SK-N-SH (cell line): ENCODE measurements around the gene PEBP1. TPM values are rescaled to one million over a fixed set of nuclear protein-coding genes. Genes with fewer than 3 reads are reported as not detected.

Experiments
- CTCF ChIA-PET: fragments of 300-600, 350-600 bp; formaldehyde crosslinking; extraction: SDS; loops from one replicate; lab custom pipeline; 2021; lab: Yijun Ruan, JAX
- POLR2A ChIA-PET: fragments of 350-600 bp; sonication (Branson Sonifier 250); formaldehyde crosslinking; extraction: SDS; loops from one replicate; lab custom pipeline; 2020; ENCODE audit warnings: antibody characterized with exemption, inconsistent platforms; lab: Yijun Ruan, JAX
- DNase-seq: peaks from one replicate; pipeline ENCODE4 v3.0.0; 2012
- H2AFZ ChIP-seq: fragments of 200-600 bp; sonication (generic); 2 replicates; pipeline ENCODE4 v1.8.1; 2016; ENCODE audit warnings: antibody characterized with exemption, mild to moderate bottlenecking, low read depth
- H3F3A ChIP-seq: fragments of 200-600 bp; sonication (generic); replicated peaks from 2 replicates; pipeline ENCODE3; 2016; ENCODE audit warnings: antibody characterized with exemption, mild to moderate bottlenecking; ENCODE audit not compliant: insufficient read depth
- H3K27ac ChIP-seq, 2 experiments: fragments of 200-500 bp in 1 of 2; fragments of 200-600 bp in 1 of 2; sonication (Bioruptor generic) in 1 of 2; sonication (generic), shearing (Covaris generic) in 1 of 2; 2 replicates each; pipeline versions ENCODE4 v1.5.1 to v1.6.1; 2014 to 2016; ENCODE audit warnings: low read depth in 2 of 2, inconsistent platforms in 1 of 2, low read length in 1 of 2, mild to moderate bottlenecking in 1 of 2, mixed read lengths in 1 of 2
- H3K27me3 ChIP-seq: fragments of 200-600 bp; sonication (generic), shearing (Covaris generic); 2 replicates; pipeline ENCODE4 v1.6.1; 2016; ENCODE audit warnings: mixed run types; ENCODE audit not compliant: insufficient read depth
- H3K36me3 ChIP-seq, 2 experiments: fragments of 200-500 bp in 1 of 2; fragments of 200-600 bp in 1 of 2; sonication (Bioruptor generic) in 1 of 2; sonication (generic) in 1 of 2; replicated peaks in 1 of 2; 2 replicates each; pipeline versions ENCODE3 to v1.5.1; 2014 to 2016; ENCODE audit warnings: low read length in 1 of 2, mild to moderate bottlenecking in 1 of 2; ENCODE audit not compliant: insufficient read depth in 2 of 2, control insufficient read depth in 1 of 2
- H3K4me1 ChIP-seq, 2 experiments: fragments of 200-500 bp in 1 of 2; fragments of 200-600 bp in 1 of 2; sonication (Bioruptor generic) in 1 of 2; sonication (generic), shearing (Covaris generic) in 1 of 2; 2 replicates each; pipeline versions ENCODE4 v1.5.1 to v1.6.1; 2014 to 2016; ENCODE audit warnings: low read depth in 1 of 2, low read length in 1 of 2, mixed run types in 1 of 2; ENCODE audit not compliant: insufficient read depth in 2 of 2, control insufficient read depth in 1 of 2
- H3K4me2 ChIP-seq: fragments of 200-600 bp; sonication (generic), shearing (Covaris generic); 2 replicates; pipeline ENCODE4 v1.6.1; 2017; ENCODE audit warnings: mixed run types
- H3K4me3 ChIP-seq, 2 experiments: fragments of 200-500 bp in 1 of 2; fragments of 200-600 bp in 1 of 2; sonication (Bioruptor generic) in 1 of 2; sonication (generic), shearing (Covaris generic) in 1 of 2; 2 replicates each; pipeline versions ENCODE4 v1.5.1 to v1.8.1; 2014 to 2016; ENCODE audit warnings: low read depth in 2 of 2, inconsistent platforms in 1 of 2, low read length in 1 of 2, mild to moderate bottlenecking in 1 of 2, mixed read lengths in 1 of 2, moderate library complexity in 1 of 2
- H3K79me2 ChIP-seq: fragments of 200-600 bp; sonication (generic); 2 replicates; pipeline ENCODE4 v1.8.1; 2017; ENCODE audit warnings: mild to moderate bottlenecking; ENCODE audit not compliant: insufficient read depth
- H3K9ac ChIP-seq: fragments of 200-600 bp; sonication (generic); 2 replicates; pipeline ENCODE4 v1.6.1; 2017; ENCODE audit warnings: mixed run types
- H3K9me2 ChIP-seq: fragments of 200-600 bp; sonication (generic); 2 replicates; pipeline ENCODE4 v1.6.1; 2017; ENCODE audit warnings: mixed run types
- H3K9me3 ChIP-seq: fragments of 200-600 bp; sonication (generic); 2 replicates; pipeline ENCODE4 v1.6.1; 2017; ENCODE audit warnings: mixed run types, mild to moderate bottlenecking, moderate library complexity
- H4K20me1 ChIP-seq: fragments of 200-600 bp; sonication (generic); 2 replicates; pipeline ENCODE4 v1.6.1; 2017; ENCODE audit warnings: mild to moderate bottlenecking, mixed run types; ENCODE audit not compliant: insufficient read depth
- CHD2 ChIP-seq: fragments of 150-350 bp; IDR thresholded peaks from 2 replicates; pipeline ENCODE4 v1.6.1; 2018; ENCODE audit warnings: low read length; ENCODE audit not compliant: partially characterized antibody
- NFIC ChIP-seq: IDR thresholded peaks from 2 replicates; pipeline ENCODE4 v1.4.0; 2012; ENCODE audit warnings: borderline replicate concordance
- RCOR1 ChIP-seq: fragments of 150-350 bp; IDR thresholded peaks from 2 replicates; pipeline ENCODE4 v1.6.1; 2017; ENCODE audit warnings: antibody characterized with exemption, low read length
- SMC3 ChIP-seq: IDR thresholded peaks from 2 replicates; pipeline ENCODE4 v1.6.1; 2012; ENCODE audit warnings: low read depth, low read length, improper control_type of control experiment
- TAF1 ChIP-seq: IDR thresholded peaks from 2 replicates; pipeline ENCODE4 v1.6.1; 2012; ENCODE audit warnings: low read depth, mild to moderate bottlenecking, low read length, moderate library complexity, borderline replicate concordance
- TEAD4 ChIP-seq: IDR thresholded peaks from 2 replicates; pipeline ENCODE4 v1.4.0; 2012; ENCODE audit warnings: mild to moderate bottlenecking, borderline replicate concordance; ENCODE audit not compliant: insufficient read depth
- USF1 ChIP-seq: IDR thresholded peaks from 2 replicates; pipeline ENCODE4 v1.4.0; 2012; ENCODE audit warnings: low read depth, borderline replicate concordance
- YY1 ChIP-seq: IDR thresholded peaks from 2 replicates; pipeline ENCODE4 v1.4.0; 2012; ENCODE audit warnings: low read depth, mild to moderate bottlenecking
- WGBS: methylation state at CpG from one replicate; pipeline ENCODE4 v1.1.6; 2017; ENCODE audit warnings: low lambda C conversion rate; 5-methylcytosine and 5-hydroxymethylcytosine counted together
- polyA plus RNA-seq, 3 experiments: library from polyadenylated mRNA; depleted of rRNA; stranded (reverse); fragments of >200 nt; gene quantifications; 2 replicates each; pipeline ENCODE4 v1.2.3, GENCODE V29; 2012

The PEBP1 gene
- polyA plus RNA-seq, 1 of the 3 experiments (the other 2 are of a cell fraction): 219 TPM

GRCh38 chr12:118140825-118141224 is 4.9 kb downstream of the PEBP1 start:
- no peak overlapping the region for H3K4me2 ChIP-seq
- TF ChIP-seq RCOR1 (no peak), NFIC (no peak)
- TF ChIP-seq, all 33 proteins: peak for 0
- Histone ChIP-seq H3K9me2 (no peaks in the 10 kb centered on the region), H2AFZ (no peak overlapping the region), H3K36me3 (peaks cover 36 to 48% of the 10 kb centered on the region in 2 experiments), H3K4me3 (no peak overlapping the region), H3F3A (peaks cover 3% of the 10 kb centered on the region), H3K27ac (no peak overlapping the region), H3K4me1 (peaks cover 0 to 4% of the 10 kb centered on the region in 2 experiments; a peak in 1 of 4 replicates), H4K20me1 (0 out of 2 replicates have a peak, but pooled peaks cover 3% of the 10 kb centered on the region), H3K9me3 (no peaks in the 10 kb centered on the region), H3K79me2 (peaks cover 30% of the 10 kb centered on the region), H3K9ac (no peak overlapping the region), H3K27me3 (no peaks in the 10 kb centered on the region)
- no peak for DNase-seq
- ChIA-PET CTCF (interaction anchor here (3.6 kb wide), 1 partner anchor 235 kb away, joined by 20 read pairs; the partner anchor contains the start of gene SUDS3), POLR2A (no interaction called here)
- 98% methylated on average over 8 of the region's 8 CpGs for WGBS

GRCh38 chr12:118144499-118144898 is 8.6 kb downstream of the PEBP1 start:
- Histone ChIP-seq H3K4me1 (no peaks in the 10 kb centered on the region), H3K27me3 (no peaks in the 10 kb centered on the region), H3K79me2 (peaks cover 4% of the 10 kb centered on the region; the same call in 1 of the 2 replicates), H3F3A (peaks cover 11% of the 10 kb centered on the region), H3K27ac (no peak overlapping the region), H2AFZ (no peak overlapping the region), H3K9me2 (no peaks in the 10 kb centered on the region), H3K36me3 (peaks cover 35 to 53% of the 10 kb centered on the region in 2 experiments), H3K9me3 (no peaks in the 10 kb centered on the region), H3K4me2 (no peak overlapping the region), H3K4me3 (no peak overlapping the region), H4K20me1 (no peaks in the 10 kb centered on the region), H3K9ac (no peak overlapping the region)
- POLR2A ChIA-PET: no interaction called here
- CTCF ChIA-PET: no interaction called here
- TF ChIP-seq CHD2 (no peak), TAF1 (no peak), YY1 (no peak), NFIC (no peak), SMC3 (no peak), USF1 (no peak)
- WGBS: 98% methylated on average over 13 of the region's 13 CpGs
- DNase-seq: no peak

GRCh38 chr12:118145113-118145797 is 9.3 kb downstream of the PEBP1 start:
- Histone ChIP-seq H3K9me3 (no peaks in the 10 kb centered on the region), H2AFZ (no peak overlapping the region), H3F3A (peaks cover 15% of the 10 kb centered on the region), H3K9me2 (no peaks in the 10 kb centered on the region), H3K79me2 (peaks cover 4% of the 10 kb centered on the region; the same call in 1 of the 2 replicates), H3K36me3 (peaks cover 31 to 49% of the 10 kb centered on the region in 2 experiments), H4K20me1 (no peaks in the 10 kb centered on the region), H3K27ac (no peak overlapping the region), H3K4me1 (no peaks in the 10 kb centered on the region), H3K4me2 (no peak overlapping the region), H3K9ac (no peak overlapping the region), H3K4me3 (no peak overlapping the region), H3K27me3 (no peaks in the 10 kb centered on the region)
- WGBS: 96% methylated on average over 7 of the region's 7 CpGs
- ChIA-PET POLR2A (no interaction called here), CTCF (no interaction called here)
- no peak for DNase-seq
- no peak for TF ChIP-seq TEAD4
